Right lobe of liver (tissue), 6 donors: ENCODE measurements around the gene OPA1. TPM values are rescaled to one million over a fixed set of nuclear protein-coding genes. Genes with fewer than 3 reads are reported as not detected.

Source experiments
- ATAC-seq, 4 donors: fragments of 200-7000 bp; cut with Tn5 transposase; one replicate each; pipeline ENCODE4 v1.9.1; 2020; ENCODE audit warnings: mild to moderate bottlenecking in 4 of 4, moderate library complexity in 4 of 4
- DNase-seq, 3 donors: peaks; one replicate each; pipeline ENCODE4 v3.0.0-alpha.2; 2020
- H3K27ac ChIP-seq, 3 donors: fragments of 200-600 bp; one replicate each; pipeline ENCODE4 v1.8.0; 2022
- H3K27me3 ChIP-seq, 2 donors: fragments of 200-600 bp; one replicate each; pipeline ENCODE4 v1.8.0; 2022
- H3K36me3 ChIP-seq, 4 donors: fragments of 200-600 bp; sonication (generic) in 1 of 4; one replicate each; pipeline versions ENCODE4 v1.5.1 to v1.8.0; 2017 to 2022; ENCODE audit warnings: control low read depth in 1 of 4
- H3K4me1 ChIP-seq, 4 donors: fragments of 200-600 bp; sonication (generic) in 1 of 4; one replicate each; pipeline versions ENCODE4 v1.5.1 to v1.8.0; 2017 to 2022; ENCODE audit warnings: control low read depth in 1 of 4
- H3K4me3 ChIP-seq, 3 donors: fragments of 200-600 bp; one replicate each; pipeline ENCODE4 v1.8.0; 2022
- H3K9me3 ChIP-seq, 4 donors: fragments of 200-600 bp; sonication (generic) in 1 of 4; one replicate each; pipeline versions ENCODE4 v1.5.1 to v1.8.0; 2017 to 2022; ENCODE audit warnings: control low read depth in 1 of 4
- POLR2A ChIP-seq: fragments of 450-650 bp; IDR thresholded peaks from one replicate; pipeline ENCODE4 v1.6.1; 2017; ENCODE audit warnings: antibody characterized with exemption, mild to moderate bottlenecking
- WGBS: methylation state at CpG from one replicate; pipeline ENCODE4 v1.1.6; 2018; ENCODE audit warnings: low coverage, low lambda C conversion rate; ENCODE audit not compliant: insufficient coverage; ENCODE audit errors: missing lambda C conversion rate; 5-methylcytosine and 5-hydroxymethylcytosine counted together
- intact Hi-C, 2 donors: fragments of 100-400 bp; cut with DNase I; formaldehyde crosslinking; loops; one replicate each; pipeline versions ENCODE4 v1.11.2 to v1.14.1; 2022
- total RNA-seq, 6 experiments: library from RNA; depleted of rRNA in 2 of 6; stranded (reverse); fragments of >200 nt in 2 of 6; fragmentation: NEBNext Ultra II Directional in 3 of 6; extraction: Animal tissue kit (Norgen Biotek cat#: 25700) in 3 of 6; gene quantifications; one replicate each; pipeline versions ENCODE4 v1.1.0 to v1.2.4, GENCODE V29; 2016 to 2023
- TF ChIP-seq, protein P1 (sequence below), 4 donors: fragments of 200-600 bp in 3 of 4; fragments of 450-650 bp in 1 of 4; IDR thresholded peaks; one replicate each; pipeline versions ENCODE4 v1.5.1 to v1.8.0; 2016 to 2022; ENCODE audit warnings: antibody characterized with exemption in 4 of 4, mild to moderate bottlenecking in 2 of 4
- donor health status: DM: no; HTN: yes; CAD: no.
- donor health status: DM: no; HTN: no; CAD: no.
- donor health status: DM: no; HTN: no; CAD: no.
- donor health status: DM: no; HTN: yes; CAD: no.
- donor health status: DM: no; HTN: yes; CAD: no.

The OPA1 gene
- total RNA-seq, 6 experiments from 2014 or later, result 29.2 to 45.5 (median 31.6) TPM

DNA sequence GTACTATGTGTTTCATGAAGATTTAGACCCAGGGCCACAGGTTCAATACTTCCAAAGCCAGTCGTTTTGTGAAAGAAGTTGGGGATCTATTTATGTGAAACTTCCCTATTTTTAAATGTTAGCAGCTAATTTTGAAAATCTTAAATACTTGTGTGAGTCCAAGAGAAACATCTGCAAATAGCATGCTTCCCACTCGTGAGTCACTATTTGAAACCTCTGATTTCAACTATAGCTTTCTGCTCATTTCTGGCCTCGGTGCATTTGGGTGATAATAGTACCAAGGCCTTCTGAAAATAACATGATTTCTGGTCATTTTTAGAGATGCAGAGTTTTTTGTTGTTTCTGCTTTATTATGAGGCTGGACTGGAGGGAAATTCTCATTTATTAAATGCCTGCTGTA is 110.0 kb downstream of the OPA1 start:
- TF ChIP-seq, protein P1, sequence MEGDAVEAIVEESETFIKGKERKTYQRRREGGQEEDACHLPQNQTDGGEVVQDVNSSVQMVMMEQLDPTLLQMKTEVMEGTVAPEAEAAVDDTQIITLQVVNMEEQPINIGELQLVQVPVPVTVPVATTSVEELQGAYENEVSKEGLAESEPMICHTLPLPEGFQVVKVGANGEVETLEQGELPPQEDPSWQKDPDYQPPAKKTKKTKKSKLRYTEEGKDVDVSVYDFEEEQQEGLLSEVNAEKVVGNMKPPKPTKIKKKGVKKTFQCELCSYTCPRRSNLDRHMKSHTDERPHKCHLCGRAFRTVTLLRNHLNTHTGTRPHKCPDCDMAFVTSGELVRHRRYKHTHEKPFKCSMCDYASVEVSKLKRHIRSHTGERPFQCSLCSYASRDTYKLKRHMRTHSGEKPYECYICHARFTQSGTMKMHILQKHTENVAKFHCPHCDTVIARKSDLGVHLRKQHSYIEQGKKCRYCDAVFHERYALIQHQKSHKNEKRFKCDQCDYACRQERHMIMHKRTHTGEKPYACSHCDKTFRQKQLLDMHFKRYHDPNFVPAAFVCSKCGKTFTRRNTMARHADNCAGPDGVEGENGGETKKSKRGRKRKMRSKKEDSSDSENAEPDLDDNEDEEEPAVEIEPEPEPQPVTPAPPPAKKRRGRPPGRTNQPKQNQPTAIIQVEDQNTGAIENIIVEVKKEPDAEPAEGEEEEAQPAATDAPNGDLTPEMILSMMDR (IDR thresholded peaks at IDR 0.05), result no peak
- TF ChIP-seq POLR2A, result no peak
- intact Hi-C loops, result no loop called here
- no peaks in the 10 kb centered on the region for H3K36me3 ChIP-seq
- H3K27ac ChIP-seq, result no peak overlapping the region
- H3K27me3 ChIP-seq, result no peaks in the 10 kb centered on the region
- 83% methylated on average over 3 of the region's 3 CpGs for WGBS
- ATAC-seq (no peak), DNase-seq (no peak)
- no peaks in the 10 kb centered on the region for H3K9me3 ChIP-seq
- no peaks in the 10 kb centered on the region for H3K4me1 ChIP-seq
- no peak overlapping the region for H3K4me3 ChIP-seq

DNA sequence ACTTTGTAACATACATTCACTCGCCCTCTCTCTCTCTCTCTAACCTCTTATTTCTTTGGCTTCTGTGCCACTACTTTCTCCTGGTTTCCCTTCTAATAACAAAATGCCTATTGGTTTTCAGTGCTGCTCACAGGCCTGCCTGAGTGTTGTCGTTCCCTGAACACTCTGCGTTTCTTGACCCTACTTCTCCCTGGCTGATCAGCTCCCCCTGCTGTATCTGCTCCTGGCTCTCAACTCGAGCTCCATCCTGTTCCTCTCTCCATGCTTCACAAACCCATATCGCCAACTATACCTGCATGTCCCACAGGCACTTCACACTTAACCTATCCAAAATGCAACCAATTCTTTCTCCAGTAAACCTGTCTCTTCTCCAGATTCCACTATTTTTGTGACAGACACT is 111.4 kb downstream of the OPA1 start:
- no peak for DNase-seq
- no peaks in the 10 kb centered on the region for H3K27me3 ChIP-seq
- no peaks in the 10 kb centered on the region for H3K4me1 ChIP-seq
- 67% methylated on average over 5 of the region's 5 CpGs for WGBS
- no peak for ATAC-seq
- no peaks in the 10 kb centered on the region for H3K9me3 ChIP-seq
- no peak for TF ChIP-seq POLR2A
- TF ChIP-seq, protein P1 (IDR thresholded peaks at IDR 0.05), result no peak
- no peaks in the 10 kb centered on the region for H3K36me3 ChIP-seq
- intact Hi-C loops, result no loop called here
- H3K4me3 ChIP-seq, result no peak overlapping the region
- no peak overlapping the region for H3K27ac ChIP-seq

DNA sequence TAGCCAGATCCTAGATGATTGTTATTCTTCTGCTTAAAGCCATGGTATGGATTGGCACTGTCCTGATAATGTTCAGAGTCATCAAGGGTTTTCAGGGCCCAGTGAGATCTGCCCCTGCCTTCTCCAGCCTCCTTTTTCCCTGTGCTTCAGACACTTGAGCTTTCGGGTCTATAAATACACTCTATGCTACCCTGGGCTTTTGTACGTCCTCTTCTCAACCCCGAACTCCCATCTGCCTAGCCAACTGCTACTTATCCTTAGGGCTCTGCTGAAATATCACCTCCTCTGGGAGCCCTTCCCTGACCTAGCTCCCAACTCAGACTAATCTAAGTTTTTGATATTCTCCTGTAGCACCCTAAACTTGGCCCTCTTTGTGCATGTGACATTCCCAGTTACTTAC is 115.3 kb downstream of the OPA1 start:
- H3K9me3 ChIP-seq, result no peaks in the 10 kb centered on the region
- DNase-seq (no peak), ATAC-seq (no peak)
- no peaks in the 10 kb centered on the region for H3K36me3 ChIP-seq
- no peak overlapping the region for H3K27ac ChIP-seq
- intact Hi-C loops, result no loop called here
- H3K4me3 ChIP-seq, result no peak overlapping the region
- WGBS, result 91% methylated on average over 3 of the region's 3 CpGs
- peaks cover 0 to 10% (median 0%) of the 10 kb centered on the region in 4 donors for H3K4me1 ChIP-seq
- H3K27me3 ChIP-seq, result no peaks in the 10 kb centered on the region
- no peak for TF ChIP-seq POLR2A
- TF ChIP-seq, protein P1 (IDR thresholded peaks at IDR 0.05), result no peak

DNA sequence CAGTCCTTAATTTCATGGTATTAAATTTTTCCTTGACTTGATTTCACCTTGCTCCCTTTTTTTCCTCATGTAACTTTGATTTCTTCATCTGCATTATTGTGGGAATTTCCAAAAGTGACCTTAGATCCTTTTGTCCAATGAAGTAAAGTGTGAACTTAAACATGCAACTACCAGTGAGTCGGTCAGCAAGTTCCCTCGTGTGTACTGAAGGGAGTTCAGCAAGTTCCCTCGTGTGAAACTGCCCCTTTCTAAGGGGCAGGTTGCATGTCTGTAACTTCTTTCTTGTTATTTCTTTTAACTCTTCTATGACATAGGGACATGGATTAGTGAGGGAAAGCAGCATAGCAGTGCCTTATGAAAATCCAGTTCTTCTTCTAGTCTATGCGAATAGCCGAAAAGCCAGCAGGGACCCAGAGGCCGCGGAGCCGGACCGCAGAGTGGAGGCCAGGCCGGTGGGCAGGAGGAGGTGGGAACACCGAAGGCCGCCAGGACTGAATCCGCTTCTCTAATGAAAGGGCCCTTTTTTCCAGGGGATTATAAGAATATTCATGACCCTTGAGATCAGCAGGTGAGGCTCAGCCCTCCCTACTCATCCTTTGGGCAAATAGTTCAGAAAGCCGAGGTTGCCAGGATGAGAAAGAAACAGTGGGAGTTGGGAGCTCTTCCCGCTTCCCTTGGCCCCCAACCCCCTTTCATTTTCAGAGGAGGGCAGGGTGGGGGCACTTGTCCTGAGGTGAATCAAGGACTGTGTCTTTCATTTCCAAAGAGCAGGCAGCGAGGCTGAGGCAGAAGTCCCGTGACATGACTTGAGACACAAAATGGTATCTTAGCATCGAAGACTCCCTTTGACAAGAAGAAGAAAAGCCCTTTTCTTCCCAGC is 117.5 kb downstream of the OPA1 start:
- DNase-seq (no peak), ATAC-seq (peak in 3 of 4 donors; percentile 42 to 51 (median 47))
- intact Hi-C loops, result no loop called here
- Histone ChIP-seq H3K27me3 (no peaks in the 10 kb centered on the region), H3K27ac (peak overlapping the region in 1 of 3 donors; percentile 41), H3K4me1 (peaks cover 0 to 10% (median 0%) of the 10 kb centered on the region in 4 donors), H3K36me3 (no peaks in the 10 kb centered on the region), H3K9me3 (no peaks in the 10 kb centered on the region), H3K4me3 (no peak overlapping the region)
- no peak for TF ChIP-seq POLR2A
- TF ChIP-seq, protein P1 (IDR thresholded peaks at IDR 0.05), result no peak
- WGBS, result 72% methylated on average over 14 of the region's 18 CpGs
